GM12875 (cell line): Measurements from ENCODE around the gene NDEL1.

Source experiments
- H3K4me3 ChIP-seq: one replicate; pipeline ENCODE4 v1.5.1; 2011; ENCODE audit warnings: low read depth, low read length, control low read depth
- TF ChIP-seq, protein P1 (sequence below): IDR thresholded peaks from 2 replicates; pipeline ENCODE4 v1.5.1; 2011; ENCODE audit warnings: low read depth, mild to moderate bottlenecking, control low read depth, inconsistent platforms, low read length, moderate library complexity, borderline replicate concordance; ENCODE audit not compliant: insufficient read depth

NDEL1 gene, protein sequence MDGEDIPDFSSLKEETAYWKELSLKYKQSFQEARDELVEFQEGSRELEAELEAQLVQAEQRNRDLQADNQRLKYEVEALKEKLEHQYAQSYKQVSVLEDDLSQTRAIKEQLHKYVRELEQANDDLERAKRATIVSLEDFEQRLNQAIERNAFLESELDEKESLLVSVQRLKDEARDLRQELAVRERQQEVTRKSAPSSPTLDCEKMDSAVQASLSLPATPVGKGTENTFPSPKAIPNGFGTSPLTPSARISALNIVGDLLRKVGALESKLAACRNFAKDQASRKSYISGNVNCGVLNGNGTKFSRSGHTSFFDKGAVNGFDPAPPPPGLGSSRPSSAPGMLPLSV

GRCh38 chr17:8435245-8436168, at the start of gene NDEL1:
TSS of gene NDEL1 (plus strand) at chr17:8435884. CDS start at chr17:8444272, 8,388 bp downstream.
- TF ChIP-seq, protein P1, sequence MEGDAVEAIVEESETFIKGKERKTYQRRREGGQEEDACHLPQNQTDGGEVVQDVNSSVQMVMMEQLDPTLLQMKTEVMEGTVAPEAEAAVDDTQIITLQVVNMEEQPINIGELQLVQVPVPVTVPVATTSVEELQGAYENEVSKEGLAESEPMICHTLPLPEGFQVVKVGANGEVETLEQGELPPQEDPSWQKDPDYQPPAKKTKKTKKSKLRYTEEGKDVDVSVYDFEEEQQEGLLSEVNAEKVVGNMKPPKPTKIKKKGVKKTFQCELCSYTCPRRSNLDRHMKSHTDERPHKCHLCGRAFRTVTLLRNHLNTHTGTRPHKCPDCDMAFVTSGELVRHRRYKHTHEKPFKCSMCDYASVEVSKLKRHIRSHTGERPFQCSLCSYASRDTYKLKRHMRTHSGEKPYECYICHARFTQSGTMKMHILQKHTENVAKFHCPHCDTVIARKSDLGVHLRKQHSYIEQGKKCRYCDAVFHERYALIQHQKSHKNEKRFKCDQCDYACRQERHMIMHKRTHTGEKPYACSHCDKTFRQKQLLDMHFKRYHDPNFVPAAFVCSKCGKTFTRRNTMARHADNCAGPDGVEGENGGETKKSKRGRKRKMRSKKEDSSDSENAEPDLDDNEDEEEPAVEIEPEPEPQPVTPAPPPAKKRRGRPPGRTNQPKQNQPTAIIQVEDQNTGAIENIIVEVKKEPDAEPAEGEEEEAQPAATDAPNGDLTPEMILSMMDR, result no peak
- peak within 1 kb of the TSS; percentile 67 for H3K4me3 ChIP-seq

- no peak overlapping the region for H3K4me3 ChIP-seq
- TF ChIP-seq, protein P1, result no peak
Observed at GRCh38 chr17:8386841-8387240, 48.8 kb upstream of the NDEL1 start.

DNA sequence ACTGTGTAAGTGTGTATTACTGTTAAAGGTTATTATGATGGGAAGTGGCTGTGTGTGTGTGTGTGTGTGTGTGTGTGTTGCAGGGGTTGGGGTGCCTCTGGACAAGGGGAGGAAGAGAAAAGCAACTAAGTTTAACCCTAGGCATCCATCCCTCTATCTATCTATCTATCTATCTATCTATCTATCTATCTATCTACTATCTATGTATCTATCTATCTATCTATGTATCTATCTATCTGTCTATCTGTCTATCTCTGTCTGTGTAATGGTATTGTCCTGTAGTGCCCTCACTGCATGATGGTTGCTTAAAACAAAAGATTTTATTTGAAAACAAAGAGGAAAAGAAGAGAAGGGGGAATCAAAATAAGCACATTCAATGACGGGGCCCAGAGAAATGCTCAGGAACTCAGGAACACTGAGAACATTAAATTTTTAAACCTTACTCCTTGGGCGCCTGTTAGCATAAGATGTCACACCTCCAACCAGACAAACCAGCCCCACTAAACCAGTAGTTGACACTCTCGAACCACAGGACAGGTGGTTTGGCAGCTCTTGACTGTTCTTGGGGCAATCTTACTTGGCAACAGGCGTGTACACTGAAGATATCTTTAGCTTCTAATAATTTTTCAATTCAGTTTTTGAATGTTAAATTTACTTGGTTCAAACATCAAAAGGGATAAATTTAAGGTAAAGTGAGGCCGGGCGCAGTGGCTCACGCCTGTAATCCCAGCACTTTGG, 47.6 kb upstream of the NDEL1 start:
- no peak overlapping the region for H3K4me3 ChIP-seq
- TF ChIP-seq, protein P1, result no peak

GRCh38 chr17:8391711-8392110, 44.0 kb upstream of the NDEL1 start:
- no peak overlapping the region for H3K4me3 ChIP-seq
- TF ChIP-seq, protein P1, result no peak

- TF ChIP-seq, protein P1, result no peak
- H3K4me3 ChIP-seq, result no peak overlapping the region
Observed at GRCh38 chr17:8392274-8392673, 43.4 kb upstream of the NDEL1 start.

GRCh38 chr17:8392674-8393469, 42.8 kb upstream of the NDEL1 start:
- TF ChIP-seq, protein P1, result no peak
- no peak overlapping the region for H3K4me3 ChIP-seq
